Measurements from ENCODE around the gene CSNK1D. TPM values are rescaled to one million over a fixed set of nuclear protein-coding genes. Genes with fewer than 3 reads are reported as not detected.

Gene CSNK1D
- 137 and 144 TPM in 2 replicates for total RNA-seq (2021)
- long read RNA-seq, transcript CSNK1D-204 (9 exons, 1,580 nt), result minor isoform, 6 of 110 reads
- long read RNA-seq, transcript CSNK1D-202 (9 exons, 3,712 nt), result minor isoform, 30 of 110 reads
- long read RNA-seq, transcript CSNK1D-203 (10 exons, 2,047 nt), result major isoform, 34 of 110 reads
- long read RNA-seq, partial matches to known transcripts, result 12 of 110 reads
- long read RNA-seq, other reads (novel, unspliced or antisense), result 24 of 110 reads

- Mint-ChIP-seq H3K27ac (peak within 1 kb of the TSS; percentile 99 to 100 (median 100)), H3K27me3 (ENCODE audit: low read depth) (peaks cover 19% of the 10 kb centered on the region), H3K36me3 (ENCODE audit: insufficient read depth in 1 of 3, low read depth in 3 of 3) (peaks cover 26 to 39% (median 37%) of the 10 kb centered on the region in 3 experiments; a peak in 6 of 7 replicates), H3K4me3 (peak within 1 kb of the TSS; percentile 84 to 87), H3K4me1 (peaks cover 36 to 58% of the 10 kb centered on the region in 2 experiments), H3K9me3 (no peaks in the 10 kb centered on the region)
- DNase-seq, result peak; percentile 95
- no peak within 1 kb of the TSS for H2BK120ac ChIP-seq (ENCODE audit: low read depth, low read length, poor library complexity, severe bottlenecking)
- H2AK5ac ChIP-seq (ENCODE audit: insufficient read length, low read length), result no peak within 1 kb of the TSS
- H3K23ac ChIP-seq (ENCODE audit: insufficient read length, low read depth, low read length), result no peak within 1 kb of the TSS
- H4K20me1 ChIP-seq (ENCODE audit: control insufficient read depth, insufficient read depth, insufficient read length), result no peaks in the 10 kb centered on the region
- peak within 1 kb of the TSS; percentile 87 for H3K9ac ChIP-seq (ENCODE audit: extremely low read depth, insufficient read length, low read length)
- H3K79me2 ChIP-seq (ENCODE audit: insufficient read depth, low read length), result peaks cover 38% of the 10 kb centered on the region
- peak within 1 kb of the TSS; percentile 47 for H2BK12ac ChIP-seq (ENCODE audit: insufficient read length, low read depth, low read length)
- no peaks in the 10 kb centered on the region for H3K23me2 ChIP-seq (ENCODE audit: insufficient read length, low read depth, low read length, poor library complexity, severe bottlenecking)
- no peak within 1 kb of the TSS; the same call in 1 of the 2 replicates for H3K4ac ChIP-seq (ENCODE audit: low read depth, low read length)
- H4K8ac ChIP-seq (replicated peaks; ENCODE audit: insufficient read length, low read depth, low read length), result no peak within 1 kb of the TSS
- WGBS (ENCODE audit: extremely low coverage, insufficient read length, low lambda C conversion rate), result no CpG with 5 or more reads among the region's 80 CpGs
- no peak within 1 kb of the TSS for H2BK5ac ChIP-seq (ENCODE audit: insufficient read length, low read length)
- H3K79me1 ChIP-seq (ENCODE audit: insufficient read depth, low read depth, low read length, poor library complexity, severe bottlenecking), result peaks cover 4% of the 10 kb centered on the region
- no peak within 1 kb of the TSS for H3T11ph ChIP-seq (ENCODE audit: low read length)
- H4K5ac ChIP-seq (ENCODE audit: insufficient read length, low read depth, low read length), result no peak within 1 kb of the TSS
- no peak within 1 kb of the TSS for H3K56ac ChIP-seq (ENCODE audit: insufficient read length, low read depth, low read length)
- no peaks in the 10 kb centered on the region for H3K9me3 ChIP-seq (ENCODE audit: control insufficient read depth, low read depth, low read length)
- H2BK20ac ChIP-seq (ENCODE audit: low read depth, low read length, poor library complexity, severe bottlenecking), result no peak within 1 kb of the TSS
- no peaks in the 10 kb centered on the region for H3K27me3 ChIP-seq (ENCODE audit: insufficient read depth, low read length)
- no peak for TF ChIP-seq CTCF (conservative IDR thresholded peaks at IDR 0.05)
- no peak within 1 kb of the TSS for H2BK15ac ChIP-seq (ENCODE audit: low read depth, low read length)
- no peak within 1 kb of the TSS for H4K91ac ChIP-seq (ENCODE audit: insufficient read length, low read depth, low read length)
- peaks cover 3% of the 10 kb centered on the region; the same call in 1 of the 2 replicates for H3K4me1 ChIP-seq (ENCODE audit: insufficient read depth, low read length)
- H2AFZ ChIP-seq (ENCODE audit: low read length), result no peak within 1 kb of the TSS
- H3K18ac ChIP-seq (ENCODE audit: insufficient read length, low read depth, low read length), result peak within 1 kb of the TSS; percentile 93
- H3K4me2 ChIP-seq (ENCODE audit: insufficient read depth, insufficient read length, low read length), result peak within 1 kb of the TSS; percentile 74
- peak within 1 kb of the TSS; percentile 80 for H3K14ac ChIP-seq (ENCODE audit: insufficient read depth, low read length)
- no peak within 1 kb of the TSS for H3K27ac ChIP-seq (ENCODE audit: insufficient read length, low read depth, low read length)
These were observed at the start of gene CSNK1D for GRCh38 chr17:82273327-82274133. TSS of gene CSNK1D (minus strand) at chr17:82273700. CDS start at chr17:82273381, 319 bp downstream.

Data from H9 (cell line).